GM11168 (cell line): ENCODE results near the gene HSPB6.
"Not testable (repeated sequence)": the region's sequence is repeated elsewhere in the genome, so short reads cannot be mapped to it uniquely, and the experiment has no call there.

Experiments used
- in situ Hi-C: fragments of 300-500 bp; cut with MboI; formaldehyde crosslinking; loops from one replicate; pipeline ENCODE4 v1.12.0; 2022; ENCODE audit warnings: low sequenced_read_pairs; ENCODE audit not compliant: unreplicated experiment

The HSPB6 gene

GRCh38 chr19:35786299-35787160 lies 29.7 kb upstream of the HSPB6 start:
- in situ Hi-C loops = no loop called here

DNA sequence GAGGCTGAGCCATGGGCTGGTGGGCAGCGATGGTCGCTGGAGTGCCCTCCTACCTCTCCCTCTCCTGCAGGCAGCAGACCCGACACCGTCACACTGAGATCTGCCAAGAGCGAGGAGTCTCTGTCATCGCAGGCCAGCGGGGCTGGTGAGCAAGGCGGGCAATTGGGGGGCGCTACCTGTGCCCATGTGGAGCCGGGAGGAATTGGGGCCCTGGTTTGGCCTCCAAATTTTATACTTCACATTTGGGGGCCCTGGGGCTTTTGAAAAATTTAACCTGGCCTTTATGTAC lies 28.5 kb upstream of the HSPB6 start:
- in situ Hi-C loops = no loop called here

GRCh38 chr19:35784503-35785338 lies 27.9 kb upstream of the HSPB6 start:
- in situ Hi-C loops = no loop called here

- in situ Hi-C loops = no loop called here
Observed at GRCh38 chr19:35783469-35784434, 26.9 kb upstream of the HSPB6 start.

DNA sequence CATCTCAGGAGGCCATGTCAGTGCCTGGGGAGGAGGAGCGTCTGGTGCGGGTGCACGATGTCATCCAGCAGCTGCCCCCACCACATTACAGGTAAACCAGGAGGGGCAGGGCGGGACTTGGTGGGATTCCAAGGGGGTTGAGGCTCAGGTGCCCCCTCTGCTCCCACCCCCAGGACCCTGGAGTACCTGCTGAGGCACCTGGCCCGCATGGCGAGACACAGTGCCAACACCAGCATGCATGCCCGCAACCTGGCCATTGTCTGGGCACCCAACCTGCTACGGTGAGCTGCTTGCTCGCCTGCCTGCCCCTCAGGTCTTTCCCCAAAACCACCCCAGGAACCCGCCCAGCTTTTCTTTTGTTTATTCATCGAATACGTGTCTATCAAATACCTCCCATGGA lies 25.8 kb upstream of the HSPB6 start:
- in situ Hi-C loops = no loop called here

DNA sequence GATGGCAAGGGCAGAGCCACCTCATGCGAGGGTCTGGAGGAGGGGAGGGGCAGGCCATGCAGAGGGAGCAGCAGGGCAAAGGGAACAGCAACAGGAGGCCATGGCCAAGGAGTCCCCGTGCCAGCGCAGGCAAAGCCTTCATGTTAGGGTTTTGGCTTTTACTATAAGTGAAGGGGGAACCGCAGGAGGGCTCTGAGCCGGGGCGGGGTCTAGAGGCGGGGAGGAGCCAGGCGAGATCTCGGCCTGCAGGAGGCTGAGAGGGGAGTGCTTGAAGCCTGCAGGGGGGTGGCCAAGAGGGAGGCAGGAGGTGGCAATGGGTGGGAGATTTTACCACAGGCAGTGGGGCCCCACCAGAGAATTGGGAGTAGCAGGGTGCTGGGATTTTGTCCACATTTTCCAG lies 24.8 kb upstream of the HSPB6 start:
- in situ Hi-C loops = no loop called here

DNA sequence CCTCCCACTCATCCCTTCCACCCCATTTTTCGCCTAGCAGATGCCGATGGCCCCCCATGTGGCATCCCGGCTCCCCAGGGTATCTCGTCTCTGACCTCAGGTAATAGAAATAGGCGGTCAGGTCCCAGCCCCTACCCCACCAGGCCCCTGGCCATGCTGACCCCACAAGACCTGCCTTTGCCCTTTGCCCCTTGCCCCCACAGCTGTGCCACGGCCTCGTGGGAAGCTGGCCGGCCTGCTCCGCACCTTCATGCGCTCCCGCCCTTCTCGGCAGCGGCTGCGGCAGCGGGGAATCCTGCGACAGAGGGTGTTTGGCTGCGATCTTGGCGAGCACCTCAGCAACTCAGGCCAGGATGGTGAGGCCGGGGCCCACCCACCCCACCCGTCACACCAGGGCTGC lies 23.9 kb upstream of the HSPB6 start:
- in situ Hi-C loops = no loop called here

DNA sequence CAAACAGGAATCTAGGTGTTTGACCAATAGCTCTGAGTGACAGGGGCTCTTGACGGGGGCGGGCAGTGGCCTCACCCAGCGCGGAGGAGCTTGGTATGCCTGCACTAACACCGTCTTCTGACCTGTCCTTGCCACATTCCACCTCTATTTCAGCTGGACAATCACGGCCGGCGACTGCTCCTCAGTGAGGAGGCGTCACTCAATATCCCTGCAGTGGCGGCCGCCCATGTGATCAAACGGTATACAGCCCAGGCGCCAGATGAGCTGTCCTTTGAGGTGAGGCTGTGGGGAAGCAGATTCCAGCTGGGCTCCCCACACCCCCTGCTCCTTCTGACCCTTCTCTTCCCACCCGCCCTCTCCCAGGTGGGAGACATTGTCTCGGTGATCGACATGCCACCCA lies 23.2 kb upstream of the HSPB6 start:
- in situ Hi-C loops = no loop called here

DNA sequence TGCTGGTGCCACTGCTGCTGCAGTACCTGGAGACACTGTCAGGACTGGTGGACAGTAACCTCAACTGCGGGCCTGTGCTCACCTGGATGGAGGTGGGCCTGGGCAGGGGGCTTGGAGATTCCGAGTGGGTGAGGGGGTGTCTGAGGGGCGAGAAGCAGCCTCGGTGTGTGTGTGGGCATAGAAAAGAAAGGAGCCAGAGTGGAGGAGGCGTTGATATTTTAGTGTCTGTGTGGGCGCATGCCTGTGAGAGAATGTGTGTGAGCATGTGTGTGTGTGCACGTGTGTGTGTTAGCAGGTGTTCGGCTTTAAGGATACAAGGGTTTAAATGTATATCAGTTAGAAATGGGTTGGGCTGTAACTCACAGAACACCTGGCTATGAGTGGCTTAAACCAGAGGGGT lies 22.2 kb upstream of the HSPB6 start:
- in situ Hi-C loops = no loop called here

DNA sequence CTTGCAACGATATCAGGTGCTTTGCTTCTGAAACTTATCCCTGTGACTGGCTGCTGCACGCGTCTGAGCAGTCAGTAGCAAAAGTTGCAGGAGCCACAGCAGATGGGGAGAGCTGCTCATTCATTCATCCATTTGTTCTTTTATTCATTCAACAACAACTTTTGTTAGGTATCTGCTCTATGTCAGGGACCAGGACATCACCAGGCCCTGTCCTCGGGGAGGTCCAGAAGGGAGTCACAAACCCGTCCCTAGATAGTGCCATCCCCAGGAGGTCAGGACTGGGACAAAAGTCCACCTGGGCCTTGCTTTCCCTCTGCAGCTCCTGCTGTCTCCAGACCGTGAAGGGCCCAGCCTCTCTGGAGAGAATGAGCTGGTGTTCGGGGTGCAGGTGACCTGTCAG lies 21.1 kb upstream of the HSPB6 start:
- in situ Hi-C loops = no loop called here

DNA sequence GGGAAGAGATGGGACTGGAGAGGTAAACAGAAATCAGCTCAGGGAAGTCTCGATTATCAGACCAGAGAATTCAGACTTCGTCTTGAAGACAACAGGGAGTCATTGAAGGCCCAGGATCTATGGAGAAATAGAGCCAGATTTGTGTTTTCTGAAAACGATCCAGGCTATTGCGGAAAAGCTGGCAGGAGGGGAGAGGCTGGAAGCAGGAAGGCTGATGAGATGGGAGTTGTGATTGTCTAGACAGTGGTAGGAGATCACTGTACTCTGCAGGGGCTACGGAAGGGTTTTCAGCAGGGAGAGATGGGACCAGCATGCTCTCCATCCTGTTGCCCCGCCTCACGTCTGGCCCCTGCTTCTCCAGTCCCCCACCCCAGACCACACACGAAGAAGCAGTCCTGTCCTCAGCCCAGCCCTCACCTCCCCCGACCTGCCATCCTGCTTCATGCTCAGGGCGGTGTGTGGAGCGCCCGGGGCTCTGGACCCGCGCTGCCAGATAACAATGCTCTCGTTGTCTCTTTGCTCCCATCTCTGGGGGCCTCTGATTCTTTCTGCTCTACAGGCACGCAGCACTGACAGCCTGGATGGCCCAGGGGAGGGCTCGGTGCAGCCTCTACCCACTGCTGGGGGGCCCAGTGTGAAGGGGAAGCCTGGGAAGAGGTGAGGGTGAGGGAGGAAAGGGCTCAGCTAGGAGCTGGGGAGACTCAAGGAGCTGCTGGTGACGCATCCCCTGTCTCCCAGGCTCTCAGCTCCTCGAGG lies 20.4 kb upstream of the HSPB6 start:
- in situ Hi-C loops = no loop called here

GRCh38 chr19:35776102-35776788 lies 19.4 kb upstream of the HSPB6 start:
- in situ Hi-C loops = no loop called here

DNA sequence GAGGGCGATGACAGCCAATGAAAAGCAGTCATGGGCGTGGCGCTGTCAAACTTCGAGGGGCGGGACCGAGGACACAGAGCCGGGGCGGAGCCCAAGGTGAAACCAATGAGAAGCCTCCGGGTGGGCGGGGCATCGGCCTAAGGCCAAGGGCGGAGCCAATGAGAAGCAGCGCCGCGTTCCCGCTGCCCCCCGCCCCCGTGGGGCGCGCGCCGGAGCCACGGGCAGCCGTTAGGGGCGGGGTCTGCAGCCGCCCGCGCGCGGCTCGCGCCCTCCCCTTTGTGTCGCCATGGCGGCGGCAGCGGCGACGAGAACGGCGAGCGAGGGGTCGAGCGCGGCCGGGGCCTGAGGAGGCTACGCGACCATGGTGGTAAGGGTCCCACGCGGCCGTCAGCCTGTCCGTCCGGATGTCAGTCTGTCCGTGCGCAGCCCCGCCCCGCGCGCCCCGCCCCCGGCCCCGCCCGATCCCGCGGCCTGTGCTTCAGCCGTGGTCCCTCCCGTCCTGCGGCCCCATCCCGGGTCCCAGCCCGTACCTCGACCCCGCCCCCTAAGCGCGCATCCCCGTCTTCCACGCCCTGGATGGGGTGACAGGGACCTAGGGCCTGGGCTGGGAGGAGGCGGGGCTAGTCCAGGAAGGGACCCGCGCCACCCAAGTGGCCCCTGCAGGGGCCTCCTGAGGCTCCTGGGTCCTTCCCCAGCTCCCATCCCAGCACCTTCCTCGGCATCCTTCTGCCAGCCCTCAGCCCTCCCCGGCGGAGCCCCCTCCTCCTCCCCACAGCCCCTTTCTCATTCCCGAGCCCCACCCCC lies 18.7 kb upstream of the HSPB6 start, which contains the start of gene ARHGAP33:
Gene ARHGAP33 (plus strand): TSS at position 267 of the 804 bp plus-strand sequence. CDS start 95 bp downstream, at position 362.
- in situ Hi-C loops = no loop called here

GRCh38 chr19:35775046-35775297 lies 18.1 kb upstream of the HSPB6 start:
- in situ Hi-C loops = no loop called here

- in situ Hi-C loops = no loop called here
Observed at GRCh38 chr19:35774274-35775045, 17.6 kb upstream of the HSPB6 start.

GRCh38 chr19:35773020-35773806 lies 16.4 kb upstream of the HSPB6 start:
- in situ Hi-C loops = no loop called here

DNA sequence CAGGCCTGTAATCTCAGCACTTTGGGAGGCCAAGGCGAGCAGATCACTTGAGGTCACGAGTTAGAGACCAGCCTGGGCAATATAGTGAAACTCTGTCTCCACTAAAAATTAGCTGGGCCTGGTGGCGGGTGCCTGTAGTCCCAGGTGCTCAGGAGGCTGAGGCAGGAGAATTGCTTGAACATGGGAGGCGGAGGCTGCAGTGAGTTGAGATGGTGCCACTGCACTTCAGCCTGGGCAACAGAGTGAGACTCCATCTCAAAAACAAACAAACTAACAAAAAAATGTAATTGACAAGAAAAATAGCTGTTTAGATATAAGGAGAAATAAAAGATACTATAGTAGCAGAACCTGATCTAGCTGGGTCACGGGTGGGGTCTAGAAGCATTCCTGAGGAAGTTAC lies 15.5 kb upstream of the HSPB6 start:
- in situ Hi-C loops = not testable (repeated sequence)
